CD1c-positive myeloid dendritic cell (primary cell): ENCODE data around the gene TCF25.
"Not testable (repeated sequence)": the region's sequence is repeated elsewhere in the genome, so short reads cannot be mapped to it uniquely, and the experiment has no call there.

Source experiments
- DNase-seq: peaks from one replicate; pipeline ENCODE4 v3.0.0-alpha.2; 2016; ENCODE audit errors: extremely low spot score

The TCF25 gene

DNA sequence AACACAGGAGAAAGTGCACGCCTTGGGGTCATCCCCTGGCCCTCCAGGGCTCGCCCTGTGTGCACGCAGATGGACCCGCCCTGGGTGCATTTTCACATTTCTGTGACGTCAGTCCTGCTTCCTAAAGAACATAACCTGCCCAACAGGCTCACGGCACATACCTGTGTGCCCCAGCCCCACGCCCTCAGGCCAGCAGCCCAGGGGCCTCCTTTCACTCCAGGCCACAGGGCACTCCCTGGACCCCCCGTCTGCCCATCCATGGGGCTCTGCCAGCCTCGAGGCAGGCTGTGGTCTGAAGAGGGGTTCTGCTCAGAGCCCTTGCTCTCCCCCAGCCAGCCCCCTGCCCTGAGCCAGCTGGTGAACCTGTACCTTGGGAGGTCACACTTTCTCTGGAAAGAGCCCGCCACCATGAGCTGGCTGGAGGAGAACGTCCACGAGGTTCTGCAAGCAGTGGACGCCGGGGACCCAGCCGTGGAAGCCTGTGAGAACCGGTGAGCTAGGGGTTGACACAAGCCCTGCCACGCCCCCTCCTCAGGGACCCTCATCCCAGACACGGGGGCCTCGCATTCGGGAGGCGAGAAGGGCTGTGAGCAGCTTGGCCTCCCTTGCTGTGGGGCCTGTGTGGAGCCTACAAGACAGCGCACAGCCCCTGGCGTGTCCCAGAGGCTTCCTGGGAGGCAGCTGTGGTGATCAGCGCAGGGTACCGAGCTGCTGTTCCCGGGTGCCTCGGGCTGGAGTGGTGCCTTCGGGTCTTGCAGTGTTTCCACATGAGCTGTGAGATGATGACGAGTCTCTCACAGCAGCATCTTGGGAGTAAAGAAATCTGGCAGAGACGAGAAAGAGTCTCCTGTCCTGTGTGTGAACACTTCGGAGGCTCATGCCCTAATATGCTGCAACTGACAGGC lies 31.5 kb downstream of the TCF25 start:
- no peak for DNase-seq

DNA sequence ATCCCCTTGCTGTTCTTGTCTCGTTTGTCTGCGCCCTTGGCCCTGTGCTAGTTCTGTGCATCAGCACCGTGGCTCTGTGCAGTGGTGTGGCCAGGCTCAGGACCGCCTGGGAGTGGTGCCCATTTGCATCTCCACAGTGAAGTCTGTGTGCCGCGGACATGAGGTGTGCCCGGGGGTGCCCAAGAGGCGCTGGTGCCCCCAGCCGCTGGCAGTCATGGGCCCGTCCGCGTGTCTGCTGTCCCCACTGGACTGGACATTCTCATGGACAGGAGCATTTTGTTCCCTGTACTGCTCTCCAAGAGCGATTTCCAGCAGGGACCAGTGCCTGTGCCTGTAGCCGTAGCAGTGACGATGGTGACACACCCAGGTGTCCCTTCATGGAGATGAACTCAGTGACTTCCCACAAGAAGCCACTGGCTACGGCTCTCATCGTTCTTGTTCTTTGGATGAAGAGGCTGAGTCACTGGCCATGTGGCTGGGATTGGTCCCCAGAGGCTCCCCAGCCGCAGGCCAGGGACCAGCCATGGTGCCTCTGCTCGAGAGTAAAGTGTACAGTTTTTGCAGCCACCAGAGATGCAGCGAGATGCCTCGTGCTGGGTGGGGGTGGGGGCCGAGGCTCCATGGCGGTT lies 32.2 kb downstream of the TCF25 start:
- DNase-seq: no peak

DNA sequence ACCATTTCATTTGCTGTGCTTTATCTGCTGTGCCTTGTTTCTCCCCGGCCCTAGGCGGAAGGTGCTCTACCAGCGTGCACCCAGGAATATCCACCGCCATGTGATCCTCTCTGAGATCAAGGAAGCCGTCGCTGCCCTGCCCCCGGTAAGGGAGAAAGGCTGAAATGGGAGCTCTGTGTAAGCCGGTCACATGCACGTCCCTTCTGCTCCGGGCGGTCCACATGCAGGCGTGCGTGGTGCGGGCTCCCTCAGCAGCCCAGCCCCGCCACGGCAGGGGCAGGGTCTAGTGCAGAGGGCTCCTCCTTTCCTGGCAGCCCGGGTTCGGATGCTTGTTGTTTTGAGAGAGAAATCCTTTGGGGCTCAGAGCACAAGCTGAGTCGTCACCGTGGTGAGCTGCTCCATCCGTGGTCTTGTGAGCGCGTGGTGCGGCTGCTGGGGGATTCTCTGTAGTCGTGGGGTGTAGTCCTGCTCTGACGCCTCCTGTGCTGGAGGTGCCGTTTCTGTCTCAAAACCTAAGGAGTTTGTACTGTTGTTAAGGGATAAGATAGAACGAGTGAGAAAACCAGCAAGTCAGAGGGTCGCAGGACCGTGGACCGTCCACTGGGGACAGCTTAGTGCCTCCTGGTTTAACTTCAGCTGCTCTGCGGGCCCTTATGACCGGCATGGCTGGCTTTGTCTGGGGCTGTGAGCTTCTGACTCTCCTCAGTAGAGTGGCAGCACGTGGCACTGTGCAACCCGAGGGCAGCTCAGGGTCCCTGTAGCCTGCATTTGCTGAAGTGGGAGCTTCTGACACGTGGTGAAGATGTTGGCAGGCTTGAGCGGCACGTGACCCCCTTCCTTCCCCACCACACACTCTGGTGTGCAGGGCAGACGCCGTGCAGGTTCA lies 33.0 kb downstream of the TCF25 start:
- DNase-seq: no peak

DNA sequence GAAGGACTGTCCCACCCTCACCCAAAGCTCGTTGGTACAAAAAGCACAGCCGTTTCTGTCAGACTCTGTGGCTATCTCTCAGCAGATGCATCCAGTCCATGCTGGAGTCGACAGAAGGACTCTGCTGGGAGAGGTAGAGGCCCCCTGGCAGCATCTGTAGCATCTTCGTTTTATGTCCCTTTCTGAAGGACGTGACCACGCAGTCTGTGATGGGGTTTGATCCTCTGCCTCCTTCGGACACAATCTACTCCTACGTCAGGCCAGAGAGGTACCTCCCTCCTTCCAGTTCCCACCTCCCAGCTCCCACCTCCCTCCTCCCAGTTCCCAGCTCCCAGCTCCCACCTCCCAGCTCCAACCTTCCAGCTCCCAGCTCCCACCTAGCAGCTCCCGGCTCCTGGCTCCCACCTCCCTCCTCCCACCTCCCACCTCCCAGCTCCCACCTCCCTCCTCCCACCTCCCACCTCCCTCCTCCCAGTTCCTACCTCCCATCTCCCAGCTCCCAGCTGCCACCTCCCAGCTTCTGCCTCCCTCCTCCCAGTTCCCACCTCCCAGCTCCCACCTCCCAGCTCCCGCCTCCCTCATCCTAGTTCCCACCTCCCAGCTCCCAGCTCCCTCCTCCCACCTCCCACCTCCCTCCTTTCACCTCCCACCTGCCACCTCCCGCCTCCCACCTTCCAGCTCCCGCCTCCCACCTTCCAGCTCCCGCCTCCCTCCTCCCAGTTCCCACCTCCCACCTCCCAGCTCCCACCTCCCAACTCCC lies 33.8 kb downstream of the TCF25 start:
- DNase-seq: no peak

DNA sequence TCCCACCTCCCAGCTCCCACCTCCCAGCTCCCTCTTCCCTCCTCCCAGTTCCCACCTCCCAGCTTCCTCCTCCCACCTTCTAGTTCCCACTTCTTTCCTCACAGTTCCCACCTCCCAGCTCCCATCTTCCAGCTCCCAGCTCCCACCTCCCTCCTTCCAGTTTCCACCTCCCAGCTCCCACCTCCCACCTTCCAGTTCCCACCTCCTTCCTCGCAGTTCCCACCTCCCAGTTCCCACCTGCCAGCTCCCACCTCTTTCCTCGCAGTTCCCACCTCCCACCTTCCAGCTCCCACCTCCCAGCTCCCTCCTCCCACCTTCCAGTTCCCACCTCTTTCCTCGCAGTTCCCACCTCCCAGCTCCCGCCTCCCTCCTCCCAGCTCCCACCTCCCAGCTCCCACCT lies 34.8 kb downstream of the TCF25 start:
- no peak for DNase-seq

DNA sequence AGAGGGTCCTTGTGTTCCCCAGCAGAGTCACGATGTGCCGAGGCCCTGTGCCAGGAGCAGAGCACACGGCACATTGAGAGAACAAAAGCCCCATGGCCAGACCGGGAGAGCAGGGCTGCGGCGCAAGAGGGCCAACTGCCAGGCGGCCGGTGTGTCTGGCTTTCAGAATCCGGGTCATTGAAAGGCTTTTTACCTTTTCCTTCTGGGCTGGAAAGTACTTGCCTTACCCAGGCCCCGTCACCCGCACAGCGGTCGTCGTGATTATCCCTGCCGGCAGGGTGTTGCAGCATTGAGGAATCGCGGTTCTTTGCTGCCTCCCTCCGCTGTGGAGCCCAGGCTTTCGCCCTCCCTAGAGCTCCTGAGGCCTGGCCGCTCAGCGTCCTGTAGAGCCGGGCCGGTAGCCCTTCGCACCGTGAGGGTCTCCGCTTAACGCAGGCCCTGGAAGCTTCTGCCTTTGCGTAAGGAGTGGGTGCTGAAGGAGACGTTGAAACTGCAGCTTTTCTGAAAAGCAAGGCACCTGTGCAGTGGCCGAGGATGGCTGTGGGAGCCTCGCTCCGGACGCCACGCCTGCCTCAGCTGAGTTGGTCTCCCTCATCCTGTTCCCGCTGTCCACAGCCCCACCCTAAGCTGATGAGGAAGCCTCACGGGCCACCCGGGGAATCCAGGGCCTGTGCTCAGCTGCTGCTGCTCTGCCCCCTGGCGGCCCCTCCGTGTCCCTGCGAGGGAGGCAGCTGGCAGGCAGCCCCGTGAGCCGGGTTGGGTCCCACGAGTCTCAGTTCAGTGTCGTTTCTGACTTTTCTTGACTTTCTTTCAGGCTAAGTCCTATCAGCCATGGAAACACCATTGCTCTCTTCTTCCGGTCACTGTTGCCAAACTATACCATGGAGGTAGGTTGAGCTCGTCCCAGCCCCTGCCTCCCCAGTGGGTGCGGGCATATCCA lies 36.7 kb downstream of the TCF25 start:
- DNase-seq: peak; percentile 83

DNA sequence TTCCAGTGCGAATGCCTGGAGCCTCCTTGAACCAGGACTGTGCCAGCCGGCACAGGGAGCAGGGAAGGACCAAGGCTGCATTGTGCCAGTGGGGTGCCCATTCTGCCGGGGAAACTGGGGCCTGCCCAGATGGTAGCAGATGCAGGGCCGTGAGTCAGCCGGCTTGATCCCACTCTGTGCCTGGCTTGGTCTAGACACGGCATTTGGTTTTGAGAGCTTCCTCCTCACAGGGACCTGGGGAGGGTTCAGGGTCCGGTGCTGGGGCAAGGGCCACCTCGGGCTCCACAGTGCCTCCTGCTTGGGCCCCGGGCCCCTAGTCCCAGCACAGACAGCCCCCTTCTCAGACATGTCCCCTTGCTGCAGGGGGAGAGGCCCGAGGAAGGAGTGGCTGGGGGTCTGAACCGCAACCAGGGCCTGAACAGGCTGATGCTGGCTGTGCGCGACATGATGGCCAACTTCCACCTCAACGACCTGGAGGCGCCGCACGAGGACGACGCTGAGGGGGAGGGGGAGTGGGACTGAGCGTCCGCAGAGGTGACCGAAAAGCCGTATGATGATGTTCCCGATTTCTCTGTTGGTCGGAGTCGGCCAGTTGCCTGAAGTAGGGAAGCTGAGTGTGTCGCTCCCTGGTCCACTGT lies 37.4 kb downstream of the TCF25 start:
- DNase-seq: no peak

DNA sequence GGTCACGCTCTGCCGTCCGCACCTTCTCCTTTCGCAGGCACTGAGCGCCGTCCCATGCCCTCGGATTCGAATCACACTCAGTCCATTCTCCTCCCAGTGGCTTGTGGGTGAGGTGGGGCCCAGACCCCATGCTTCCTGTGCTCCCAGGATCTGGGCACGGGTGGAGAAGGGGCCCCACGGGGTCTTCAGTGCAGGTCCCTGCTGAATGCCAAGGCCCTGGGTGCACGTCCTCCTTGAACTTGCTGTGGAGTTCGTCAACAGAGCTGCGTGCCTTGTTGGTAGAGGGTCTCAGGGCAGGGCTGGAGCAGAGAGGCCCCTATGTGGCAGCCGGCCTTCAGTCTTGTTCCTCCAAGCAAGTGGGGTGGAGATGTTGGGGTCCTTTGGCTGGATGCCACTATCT lies 38.0 kb downstream of the TCF25 start:
- no peak for DNase-seq

DNA sequence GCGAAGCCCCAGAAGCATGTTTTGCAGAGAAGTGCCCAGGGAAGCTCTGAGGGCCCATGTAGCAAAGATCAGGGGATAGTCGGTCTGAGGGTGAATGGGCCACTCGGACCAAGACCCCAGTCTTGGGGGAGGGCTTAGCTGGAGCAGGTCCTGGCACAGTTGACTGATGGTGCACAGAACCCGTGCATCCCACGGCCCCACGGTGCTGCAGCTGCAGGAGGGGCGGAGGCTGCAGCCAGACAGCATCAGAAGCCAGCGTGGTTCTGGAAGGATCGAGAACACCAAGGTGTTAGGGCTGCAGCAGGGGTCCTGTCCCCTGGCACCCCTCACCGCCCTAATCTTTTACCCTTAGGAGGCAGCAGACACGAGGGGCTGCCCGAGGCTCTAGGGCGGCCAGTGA lies 38.8 kb downstream of the TCF25 start:
- DNase-seq: no peak

DNA sequence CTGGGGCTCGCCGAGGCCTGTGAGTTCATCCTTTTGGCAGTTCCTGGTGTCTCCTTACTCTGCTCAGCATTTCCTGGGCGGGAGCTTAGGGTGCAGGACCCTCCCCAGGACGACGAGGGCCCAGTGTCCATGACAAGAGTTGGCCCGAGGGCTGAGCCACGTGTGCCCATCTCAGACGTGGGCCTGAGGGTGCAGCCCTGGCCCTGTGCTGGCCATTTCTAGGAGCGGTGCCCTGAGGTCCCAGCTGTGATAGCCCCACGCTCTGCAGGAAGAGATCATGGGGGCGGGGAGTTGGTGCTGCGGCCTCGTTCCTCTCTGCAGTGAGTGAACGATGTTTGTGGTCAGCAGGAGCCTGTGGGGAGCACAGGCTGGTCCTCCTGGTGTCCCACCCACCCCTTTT lies 39.2 kb downstream of the TCF25 start:
- no peak for DNase-seq

DNA sequence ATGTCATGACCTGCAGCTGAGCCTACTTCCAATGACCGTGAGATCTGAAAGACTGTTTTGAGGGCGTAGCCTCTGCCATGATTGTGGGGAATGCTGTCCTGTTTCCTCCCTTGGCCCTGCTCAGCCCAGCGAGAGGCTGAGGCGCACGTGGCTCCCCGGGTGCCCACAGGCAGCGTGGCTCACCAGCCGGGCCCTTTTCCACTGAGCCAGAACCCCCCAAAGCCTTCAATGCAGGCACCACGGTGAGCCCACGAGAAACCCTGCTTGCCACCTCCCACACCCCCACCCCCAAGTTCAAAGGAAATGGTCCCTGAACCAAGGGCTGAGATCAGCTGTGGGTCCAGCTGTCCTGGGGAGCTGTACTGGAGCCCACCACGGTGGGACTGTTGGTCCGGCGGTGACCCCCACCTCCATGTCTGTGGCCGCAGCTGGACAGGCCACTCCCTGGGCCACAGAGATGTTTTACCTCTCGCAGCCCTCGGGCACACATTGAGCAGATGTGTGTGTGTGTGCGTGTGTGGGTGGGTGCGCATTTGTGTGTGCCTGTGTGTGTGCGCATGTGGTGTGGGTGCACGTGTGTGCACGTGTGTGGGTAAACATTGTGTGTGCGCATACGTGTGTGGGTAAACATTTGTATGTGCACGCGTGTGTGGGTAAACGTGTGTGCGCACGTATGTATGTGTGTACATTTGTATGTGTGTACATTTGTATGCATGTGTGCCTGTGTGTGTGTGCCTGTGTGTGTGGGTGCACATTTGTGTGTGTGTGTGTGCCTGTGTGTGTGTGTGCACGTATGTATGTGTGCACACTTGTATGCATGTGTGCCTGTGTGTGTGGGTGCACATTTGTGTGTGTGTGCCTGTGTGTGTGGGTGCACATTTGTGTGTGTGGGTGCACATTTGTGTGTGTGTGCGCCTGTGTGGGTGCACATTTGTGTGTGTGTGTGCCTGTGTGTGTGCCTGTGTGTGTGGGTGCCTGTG lies 40.3 kb downstream of the TCF25 start:
- no peak for DNase-seq

DNA sequence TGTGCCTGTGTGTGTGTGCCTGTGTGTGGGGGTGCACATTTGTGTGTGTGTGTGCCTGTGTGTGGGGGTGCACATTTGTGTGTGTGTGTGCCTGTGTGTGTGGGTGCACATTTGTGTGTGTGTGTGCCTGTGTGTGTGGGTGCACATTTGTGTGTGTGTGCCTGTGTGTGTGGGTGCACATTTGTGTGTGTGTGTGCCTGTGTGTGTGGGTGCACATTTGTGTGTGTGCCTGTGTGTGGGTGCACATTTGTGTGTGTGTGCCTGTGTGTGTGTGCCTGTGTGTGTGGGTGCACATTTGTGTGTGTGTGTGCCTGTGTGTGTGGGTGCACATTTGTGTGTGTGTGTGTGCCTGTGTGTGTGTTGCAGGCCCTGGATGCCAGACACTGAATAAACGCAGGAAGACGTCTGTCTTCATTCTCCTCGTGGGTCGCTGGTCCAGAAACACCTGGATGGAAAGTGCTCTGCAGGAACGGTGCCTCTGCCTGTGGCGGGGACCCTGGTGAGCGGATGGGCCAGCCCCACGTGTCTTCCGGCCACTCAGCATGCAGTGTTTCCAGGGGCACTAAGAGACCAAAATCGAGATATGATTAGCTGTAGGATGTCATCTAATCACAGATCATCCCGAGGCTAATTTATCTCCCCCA lies 41.4 kb downstream of the TCF25 start:
- not testable (repeated sequence) for DNase-seq

DNA sequence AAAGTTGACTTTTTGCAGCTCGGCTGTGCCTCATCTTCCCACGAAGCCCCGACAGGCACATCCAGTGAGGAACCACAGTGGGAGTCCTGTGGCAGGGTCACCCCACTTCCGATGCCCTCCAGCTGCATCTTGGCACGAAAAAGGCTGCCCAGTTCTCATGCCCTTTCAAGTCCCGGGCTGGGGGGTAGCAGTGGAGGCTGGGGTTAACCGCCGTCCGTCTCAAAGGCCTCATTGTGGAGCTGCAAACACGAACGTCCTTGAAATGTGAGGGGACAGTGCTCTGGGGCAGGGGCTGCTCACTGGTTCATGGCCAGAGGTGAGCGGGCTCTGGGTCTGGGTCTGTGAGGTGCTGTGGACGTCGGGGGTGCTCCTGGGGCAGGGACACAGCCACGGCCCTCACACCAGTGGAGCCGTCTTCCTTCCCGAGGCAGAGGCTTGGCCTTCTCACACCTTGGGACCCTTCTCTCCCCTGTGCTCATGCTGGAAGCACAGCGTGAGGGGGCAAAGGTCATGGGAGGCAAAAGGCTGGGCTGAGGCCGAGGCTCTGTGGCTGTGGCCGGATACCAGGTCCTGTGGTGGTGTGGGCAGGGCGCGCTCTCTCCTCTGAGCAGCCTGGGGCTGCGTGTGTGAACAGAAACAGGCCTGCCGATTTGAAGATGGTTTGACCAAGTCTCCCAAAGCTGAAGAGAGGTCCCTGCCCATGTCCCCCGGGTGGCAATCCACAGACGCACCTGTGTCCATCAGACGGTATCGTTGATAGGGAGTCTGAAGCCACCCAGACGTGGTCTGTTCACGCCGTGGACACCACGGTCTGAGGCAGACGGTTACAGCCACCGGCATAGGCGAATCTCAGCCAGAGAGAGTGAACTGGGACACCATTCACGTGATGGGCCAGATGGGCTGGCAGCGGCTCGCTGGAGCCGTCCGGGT lies 42.2 kb downstream of the TCF25 start:
- no peak for DNase-seq

DNA sequence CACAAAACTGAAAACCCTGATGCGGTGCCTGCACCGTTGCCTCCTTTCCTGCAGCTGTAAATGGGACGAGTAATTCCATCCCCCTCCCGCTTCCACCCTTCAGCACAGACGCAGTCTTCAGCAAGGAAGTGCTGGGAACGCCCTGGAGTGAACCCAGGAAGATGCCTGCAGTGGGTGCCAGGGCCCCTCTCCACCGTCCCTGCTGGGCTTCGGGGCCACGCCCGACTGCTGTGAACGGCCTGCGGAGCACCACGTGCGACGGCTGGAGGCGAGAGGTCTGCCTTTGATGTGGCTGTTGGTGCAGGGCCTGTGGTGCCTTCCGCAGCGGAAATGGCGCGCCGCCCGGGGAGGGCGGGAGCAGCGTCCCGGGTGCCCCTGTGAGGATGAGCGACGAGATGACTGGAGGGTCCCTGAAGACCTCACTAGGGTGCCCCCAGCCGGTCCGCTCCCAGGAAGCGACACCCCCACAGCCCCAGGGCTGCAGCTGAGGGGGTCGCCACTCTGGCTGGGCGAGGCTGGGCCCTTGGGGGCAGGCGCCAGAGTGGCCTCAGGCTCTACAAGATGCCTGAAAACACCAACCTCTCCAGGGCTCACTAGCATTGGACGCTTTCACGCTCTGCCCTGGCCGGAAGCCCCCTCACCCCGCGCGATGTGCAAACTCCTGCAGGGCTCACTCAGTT lies 44.5 kb downstream of the TCF25 start:
- DNase-seq: peak; percentile 79

DNA sequence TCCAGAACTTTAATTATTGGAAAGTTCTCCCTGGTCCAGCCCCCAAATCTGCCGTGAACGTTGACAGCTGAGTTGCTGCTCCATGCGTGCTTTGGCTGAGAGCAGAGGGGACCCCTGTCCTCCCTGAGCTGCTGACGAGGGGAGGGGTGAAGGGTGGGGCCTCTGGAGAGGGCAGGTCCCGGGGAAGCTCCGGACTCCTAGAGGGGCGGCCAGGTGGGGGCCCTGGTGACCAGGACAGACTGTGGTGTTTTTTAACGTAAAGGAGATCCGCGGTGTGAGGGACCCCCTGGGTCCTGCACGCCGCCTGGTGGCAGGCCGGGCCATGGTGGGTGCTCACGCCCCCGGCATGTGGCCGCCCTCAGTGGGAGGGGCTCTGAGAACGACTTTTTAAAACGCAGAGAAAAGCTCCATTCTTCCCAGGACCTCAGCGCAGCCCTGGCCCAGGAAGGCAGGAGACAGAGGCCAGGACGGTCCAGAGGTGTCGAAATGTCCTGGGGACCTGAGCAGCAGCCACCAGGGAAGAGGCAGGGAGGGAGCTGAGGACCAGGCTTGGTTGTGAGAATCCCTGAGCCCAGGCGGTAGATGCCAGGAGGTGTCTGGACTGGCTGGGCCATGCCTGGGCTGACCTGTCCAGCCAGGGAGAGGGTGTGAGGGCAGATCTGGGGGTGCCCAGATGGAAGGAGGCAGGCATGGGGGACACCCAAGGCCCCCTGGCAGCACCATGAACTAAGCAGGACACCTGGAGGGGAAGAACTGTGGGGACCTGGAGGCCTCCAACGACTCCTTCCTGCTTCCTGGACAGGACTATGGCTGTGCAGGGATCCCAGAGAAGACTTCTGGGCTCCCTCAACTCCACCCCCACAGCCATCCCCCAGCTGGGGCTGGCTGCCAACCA lies 45.3 kb downstream of the TCF25 start, which contains the start of gene MC1R:
MC1R (plus strand) TSS at position 410 of the 895 bp plus-strand sequence; CDS start at position 807, 397 bp downstream.
- DNase-seq: no peak
